Spinal cord (tissue), 10 donors: ENCODE data around the gene TBC1D8. TPM values are rescaled to one million over a fixed set of nuclear protein-coding genes. Genes with fewer than 3 reads are reported as not detected.

Source experiments
- DNase-seq, 6 donors: peaks; one replicate each; pipeline versions ENCODE4 v3.0.0 to v3.0.0-alpha.2; 2013 to 2015; ENCODE audit warnings: low spot score in 6 of 6, low read depth in 4 of 6
- H3K27ac ChIP-seq: one replicate; pipeline ENCODE4 v1.5.1; 2013; ENCODE audit warnings: low read depth, low read length, control low read depth
- H3K27me3 ChIP-seq: one replicate; pipeline ENCODE4 v1.6.1; 2013; ENCODE audit warnings: low read length; ENCODE audit not compliant: control insufficient read depth, insufficient read depth
- H3K36me3 ChIP-seq: one replicate; pipeline ENCODE4 v1.6.1; 2013; ENCODE audit warnings: low read length; ENCODE audit not compliant: control insufficient read depth, insufficient read depth
- H3K4me1 ChIP-seq: one replicate; pipeline ENCODE4 v1.6.1; 2013; ENCODE audit warnings: low read length; ENCODE audit not compliant: control insufficient read depth, insufficient read depth
- H3K4me3 ChIP-seq: one replicate; pipeline ENCODE4 v1.5.1; 2013; ENCODE audit warnings: low read depth, low read length, control low read depth
- H3K9me3 ChIP-seq: one replicate; pipeline ENCODE4 v1.6.1; 2013; ENCODE audit warnings: low read length; ENCODE audit not compliant: control insufficient read depth, insufficient read depth
- WGBS: methylation state at CpG from one replicate; pipeline ENCODE4 v1.1.5; 2013; ENCODE audit warnings: missing lambda C conversion rate; ENCODE audit not compliant: insufficient coverage; 5-methylcytosine and 5-hydroxymethylcytosine counted together
- polyA plus RNA-seq, 2 donors: library from polyadenylated mRNA; unstranded; fragments of 120-200 nt; gene quantifications; one replicate each; pipeline ENCODE4 v1.2.1, GENCODE V29; 2013; ENCODE audit not compliant: insufficient read length in 2 of 2
- total RNA-seq, 2 donors: library from RNA; depleted of rRNA in 1 of 2; stranded (reverse); fragments of 120-200 nt in 1 of 2; fragments of >200 nt in 1 of 2; gene quantifications; one replicate each; pipeline versions ENCODE4 v1.2.3 to v1.2.4, GENCODE V29; 2013 to 2014
- donor health status: healthy.

TBC1D8 gene
- total and polyA plus RNA-seq, 4 donors, result 16.7 to 21.3 (median 18.0) TPM

DNA sequence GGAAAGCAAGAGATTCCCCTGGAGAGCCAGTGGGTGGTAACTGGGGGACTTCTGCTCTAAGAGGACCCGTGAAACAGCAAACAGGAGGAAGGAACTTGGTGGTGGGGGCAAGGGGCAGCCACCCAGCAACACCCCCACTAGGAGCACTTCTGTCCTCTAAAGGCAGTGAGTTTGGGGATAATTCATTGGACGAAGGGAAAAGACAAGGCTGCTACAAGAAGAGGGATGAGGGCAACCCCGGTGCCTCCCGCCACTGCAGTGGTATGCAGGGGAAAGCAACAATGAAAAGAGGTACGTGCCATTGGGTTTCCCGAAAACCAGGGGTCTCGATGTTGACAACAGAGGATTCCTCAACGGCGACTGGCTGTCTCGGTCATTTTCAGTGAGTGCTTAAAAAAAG, 140.0 kb downstream of the TBC1D8 start:
- H3K27ac ChIP-seq, result no peak overlapping the region
- 82% methylated on average over 5 of the region's 10 CpGs for WGBS
- no peaks in the 10 kb centered on the region for H3K4me1 ChIP-seq
- H3K27me3 ChIP-seq, result no peaks in the 10 kb centered on the region
- peaks cover 12% of the 10 kb centered on the region for H3K36me3 ChIP-seq
- no peak overlapping the region for H3K4me3 ChIP-seq
- no peak for DNase-seq
- H3K9me3 ChIP-seq, result no peaks in the 10 kb centered on the region

DNA sequence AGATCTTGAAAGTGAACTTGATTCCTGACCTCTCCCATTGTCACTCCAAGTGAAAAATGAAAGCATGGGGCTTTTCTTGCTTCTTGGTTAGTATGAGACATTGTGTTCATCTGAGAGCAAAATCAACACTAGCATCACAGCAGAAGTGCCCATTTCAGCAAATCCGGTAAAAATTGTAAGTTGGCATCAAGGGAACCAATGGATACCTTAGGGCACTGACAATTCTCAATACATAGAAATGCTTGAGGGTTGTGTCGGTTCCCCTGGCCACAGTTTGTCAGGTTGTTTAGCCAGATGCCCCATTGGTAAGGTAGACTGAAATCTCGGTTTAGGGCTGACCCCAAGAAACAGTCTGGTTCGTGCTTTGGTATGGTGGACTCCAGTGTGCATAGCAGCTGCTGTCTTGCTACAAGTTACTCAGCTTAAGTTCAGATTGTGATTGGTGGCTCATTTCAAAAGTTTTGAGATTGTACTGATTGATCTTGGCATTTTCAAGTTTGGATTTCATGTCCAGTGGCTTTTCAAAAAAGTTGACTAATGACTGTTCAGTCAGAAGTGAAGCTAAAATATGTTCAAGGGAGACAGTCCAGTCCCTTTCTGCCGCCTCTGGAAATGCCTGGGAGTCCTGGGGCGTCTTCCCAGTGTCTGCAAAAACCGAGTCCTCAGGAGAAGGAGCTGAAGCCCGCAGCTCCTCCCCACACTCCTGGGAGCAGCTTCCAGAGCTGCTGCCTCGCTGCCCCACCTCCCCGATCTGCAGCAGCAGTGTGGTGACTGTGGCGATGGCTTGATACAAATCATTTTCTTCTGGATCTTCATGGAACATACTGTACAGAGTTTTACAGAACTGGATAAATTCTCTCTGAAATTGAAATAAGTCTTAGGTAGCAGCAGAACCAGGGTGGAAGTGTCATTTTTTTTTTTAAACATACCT, 143.5 kb downstream of the TBC1D8 start:
- Histone ChIP-seq H3K4me1 (peaks cover 6% of the 10 kb centered on the region), H3K4me3 (no peak overlapping the region), H3K36me3 (peaks cover 30% of the 10 kb centered on the region), H3K9me3 (no peaks in the 10 kb centered on the region), H3K27ac (no peak overlapping the region), H3K27me3 (no peaks in the 10 kb centered on the region)
- DNase-seq, result no peak
- 83% methylated on average over 5 of the region's 11 CpGs for WGBS

DNA sequence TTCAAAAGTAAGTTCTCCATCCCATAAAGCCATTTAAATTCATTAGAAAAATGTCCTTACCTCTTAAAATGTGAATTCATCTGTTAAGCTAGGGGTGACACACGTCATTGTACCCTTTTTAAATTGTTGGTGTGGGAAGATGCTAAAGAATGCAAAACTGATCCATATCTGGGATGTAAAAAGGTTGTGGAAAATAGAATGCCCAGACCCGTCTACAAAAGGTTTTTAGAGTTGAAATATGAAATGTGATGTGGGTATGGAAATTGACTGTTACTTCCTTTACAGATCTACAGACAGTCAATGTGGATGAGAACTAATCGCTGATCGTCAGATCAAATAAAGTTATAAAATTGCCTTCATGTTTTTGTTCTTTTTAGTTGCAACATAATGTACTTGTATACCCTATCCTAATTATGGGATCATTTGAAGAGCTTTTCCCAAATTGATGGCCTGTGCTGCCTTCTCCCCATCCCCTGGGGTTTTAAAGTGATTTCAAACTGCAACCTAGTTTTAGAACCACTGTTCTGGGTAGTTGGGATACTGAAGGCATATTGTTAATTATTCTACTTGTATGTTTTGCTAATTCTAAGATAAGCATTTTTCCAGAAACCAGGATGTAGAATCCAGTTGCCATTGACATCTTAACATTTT, 145.0 kb downstream of the TBC1D8 start:
- no peak overlapping the region for H3K4me3 ChIP-seq
- no peaks in the 10 kb centered on the region for H3K9me3 ChIP-seq
- DNase-seq, result no peak
- H3K27me3 ChIP-seq, result no peaks in the 10 kb centered on the region
- H3K27ac ChIP-seq, result no peak overlapping the region
- WGBS, result 100% methylated on average over 1 of the region's 4 CpGs
- peaks cover 29% of the 10 kb centered on the region for H3K36me3 ChIP-seq
- H3K4me1 ChIP-seq, result peaks cover 11% of the 10 kb centered on the region

- Histone ChIP-seq H3K4me3 (no peak overlapping the region), H3K36me3 (peaks cover 24% of the 10 kb centered on the region), H3K9me3 (no peaks in the 10 kb centered on the region), H3K27ac (no peak overlapping the region), H3K27me3 (no peaks in the 10 kb centered on the region), H3K4me1 (peaks cover 11% of the 10 kb centered on the region)
- no peak for DNase-seq
- 93% methylated on average over 11 of the region's 12 CpGs for WGBS
Observed at GRCh38 chr2:101004620-101005325, 146.4 kb downstream of the TBC1D8 start.

GRCh38 chr2:101003278-101003775, 147.9 kb downstream of the TBC1D8 start:
- Histone ChIP-seq H3K4me3 (peak overlapping the region; percentile 99), H3K9me3 (no peaks in the 10 kb centered on the region), H3K4me1 (peaks cover 11% of the 10 kb centered on the region), H3K27me3 (no peaks in the 10 kb centered on the region), H3K27ac (no peak overlapping the region), H3K36me3 (peaks cover 24% of the 10 kb centered on the region)
- DNase-seq, result no peak
- WGBS, result 25% methylated on average over 9 of the region's 12 CpGs

GRCh38 chr2:101002562-101003277, 148.5 kb downstream of the TBC1D8 start:
- DNase-seq, result no peak
- H3K36me3 ChIP-seq, result peaks cover 21% of the 10 kb centered on the region
- no peaks in the 10 kb centered on the region for H3K27me3 ChIP-seq
- H3K4me3 ChIP-seq, result peak overlapping the region; percentile 99
- no peaks in the 10 kb centered on the region for H3K9me3 ChIP-seq
- peaks cover 11% of the 10 kb centered on the region for H3K4me1 ChIP-seq
- H3K27ac ChIP-seq, result peak overlapping the region; percentile 91
- WGBS, result 1% methylated on average over 22 of the region's 26 CpGs

DNA sequence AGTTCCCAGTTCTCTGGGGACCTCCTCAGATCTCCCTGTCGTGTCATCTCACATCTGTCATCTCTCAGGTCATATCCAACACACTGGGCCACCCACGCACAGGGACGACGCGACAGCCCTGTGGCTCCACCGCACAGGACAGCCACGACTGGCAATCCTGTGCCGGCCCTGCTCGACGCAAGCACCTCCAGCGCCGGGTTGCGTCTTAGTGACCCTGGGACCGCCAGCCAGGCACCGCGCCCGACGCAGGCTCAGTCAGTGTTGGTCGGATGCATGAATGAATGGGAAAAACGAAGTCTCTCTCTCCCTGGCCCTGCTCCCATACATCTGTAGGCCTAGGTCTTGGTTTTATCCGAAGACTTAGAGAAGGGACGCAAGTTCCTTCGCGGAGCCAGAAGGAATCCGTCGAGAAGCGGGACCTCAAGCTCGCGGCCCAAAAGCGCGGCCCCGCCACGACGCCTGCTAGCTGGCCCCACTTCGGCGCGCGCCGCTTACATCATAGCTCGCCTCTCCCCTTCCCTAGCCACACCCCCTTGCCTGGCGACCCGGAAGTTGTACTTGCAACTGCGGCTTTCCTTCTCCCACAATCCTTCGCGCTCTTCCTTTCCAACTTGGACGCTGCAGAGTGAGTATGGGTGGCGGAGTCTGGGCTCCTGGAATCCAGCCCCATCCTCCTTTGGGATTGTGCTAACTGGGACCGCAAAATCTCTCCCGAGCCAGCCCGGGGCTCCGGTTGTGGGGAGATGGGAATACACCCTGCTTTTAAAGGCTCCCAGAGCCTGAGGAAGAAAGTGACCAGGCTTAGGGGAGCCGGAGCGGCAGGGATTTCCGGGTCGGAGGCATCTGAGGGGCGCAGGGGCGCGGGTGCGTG, 149.3 kb downstream of the TBC1D8 start, which contains the start of gene RPL31:
RPL31 (plus strand) TSS at position 599 of the 871 bp plus-strand sequence. CDS start 413 bp downstream, outside the sequence.
- no peaks in the 10 kb centered on the region for H3K9me3 ChIP-seq
- no peaks in the 10 kb centered on the region for H3K27me3 ChIP-seq
- peak within 1 kb of the TSS; percentile 91 for H3K27ac ChIP-seq
- WGBS, result 3% methylated on average over 56 of the region's 59 CpGs
- H3K4me3 ChIP-seq, result peak within 1 kb of the TSS; percentile 99
- peaks cover 11% of the 10 kb centered on the region for H3K4me1 ChIP-seq
- H3K36me3 ChIP-seq, result peaks cover 20% of the 10 kb centered on the region
- peak; percentile 94 to 99 (median 95) for DNase-seq

- Histone ChIP-seq H3K4me1 (peaks cover 11% of the 10 kb centered on the region), H3K27me3 (no peaks in the 10 kb centered on the region), H3K4me3 (no peak overlapping the region), H3K9me3 (no peaks in the 10 kb centered on the region), H3K36me3 (peaks cover 22% of the 10 kb centered on the region), H3K27ac (no peak overlapping the region)
- no peak for DNase-seq
- no CpG with 5 or more reads among the region's 2 CpGs for WGBS
Observed at GRCh38 chr2:100999995-101000394, 151.2 kb downstream of the TBC1D8 start.
